MM.1S (cell line): ENCODE data around the gene DPH2.
A peak's percentile ranks its signal among the peaks of the same experiment; 100 is the strongest.

Source experiments
- DNase-seq: peaks from one replicate; pipeline ENCODE4 v3.0.0-alpha.2; 2015
- H2AFZ ChIP-seq: fragments of 300-600 bp; sonication (generic); 2 replicates; pipeline ENCODE4 v1.6.0; 2016; ENCODE audit warnings: antibody characterized with exemption, low read length
- H3F3A ChIP-seq: fragments of 300-600 bp; sonication (generic); 2 replicates; pipeline ENCODE4 v1.6.1; 2016; ENCODE audit warnings: mild to moderate bottlenecking, antibody characterized with exemption, low read length, moderate library complexity, mixed read lengths; ENCODE audit not compliant: insufficient read depth
- H3K27ac ChIP-seq: fragments of 300-600 bp; sonication (generic); 2 replicates; pipeline ENCODE4 v1.5.1; 2016; ENCODE audit warnings: mild to moderate bottlenecking, low read length
- H3K27me3 ChIP-seq: fragments of 300-600 bp; sonication (generic); replicated peaks from 2 replicates; pipeline ENCODE4 v1.6.0; 2016; ENCODE audit warnings: low read length; ENCODE audit not compliant: insufficient read depth
- H3K36me3 ChIP-seq: fragments of 300-600 bp; sonication (generic); replicated peaks from 2 replicates; pipeline ENCODE4 v1.6.1; 2016; ENCODE audit warnings: mild to moderate bottlenecking, low read length, mixed read lengths; ENCODE audit not compliant: insufficient read depth
- H3K4me1 ChIP-seq: fragments of 300-600 bp; sonication (generic); 2 replicates; pipeline ENCODE4 v1.6.1; 2016; ENCODE audit warnings: low read length, mixed read lengths
- H3K4me2 ChIP-seq: fragments of 300-600 bp; sonication (generic); 2 replicates; pipeline ENCODE4 v1.6.0; 2016; ENCODE audit warnings: low read depth, low read length
- H3K4me3 ChIP-seq: fragments of 300-600 bp; sonication (generic); 2 replicates; pipeline ENCODE4 v1.5.1; 2016; ENCODE audit warnings: low read length, mixed read lengths
- H3K79me2 ChIP-seq: fragments of 300-600 bp; sonication (generic); 2 replicates; pipeline ENCODE4 v1.6.1; 2016; ENCODE audit warnings: mixed run types, low read length, mixed read lengths
- H3K9ac ChIP-seq: fragments of 300-600 bp; sonication (generic); 2 replicates; pipeline ENCODE4 v1.6.1; 2016; ENCODE audit warnings: low read length, mixed read lengths
- H3K9me2 ChIP-seq: fragments of 300-600 bp; sonication (generic); replicated peaks from 2 replicates; pipeline ENCODE4 v1.6.1; 2016; ENCODE audit warnings: mild to moderate bottlenecking, low read length, mixed read lengths; ENCODE audit not compliant: insufficient read depth
- H3K9me3 ChIP-seq: fragments of 300-600 bp; sonication (generic); replicated peaks from 2 replicates; pipeline ENCODE4 v1.6.1; 2016; ENCODE audit warnings: mild to moderate bottlenecking, low read length, mixed read lengths; ENCODE audit not compliant: insufficient read depth
- H4K20me1 ChIP-seq: fragments of 300-600 bp; sonication (generic); 2 replicates; pipeline ENCODE4 v1.6.1; 2016; ENCODE audit warnings: mild to moderate bottlenecking, low read length, moderate library complexity, mixed read lengths; ENCODE audit not compliant: insufficient read depth
- EZH2 ChIP-seq: fragments of 300-600 bp; sonication (generic); optimal IDR thresholded peaks from 2 replicates; pipeline ENCODE3; 2017; ENCODE audit warnings: low read depth, mild to moderate bottlenecking, antibody characterized with exemption, low read length, mixed read lengths
- EZH2phosphoT487 ChIP-seq: fragments of 300-600 bp; sonication (generic); IDR thresholded peaks from 2 replicates; pipeline ENCODE4 v1.6.1; 2018; ENCODE audit warnings: antibody characterized with exemption, low read length
- TF ChIP-seq, protein P1 (sequence below): fragments of 300-600 bp; sonication (generic); IDR thresholded peaks from 2 replicates; pipeline ENCODE4 v1.5.1; 2016; ENCODE audit warnings: antibody characterized with exemption, low read length, mixed read lengths

Gene DPH2

DNA sequence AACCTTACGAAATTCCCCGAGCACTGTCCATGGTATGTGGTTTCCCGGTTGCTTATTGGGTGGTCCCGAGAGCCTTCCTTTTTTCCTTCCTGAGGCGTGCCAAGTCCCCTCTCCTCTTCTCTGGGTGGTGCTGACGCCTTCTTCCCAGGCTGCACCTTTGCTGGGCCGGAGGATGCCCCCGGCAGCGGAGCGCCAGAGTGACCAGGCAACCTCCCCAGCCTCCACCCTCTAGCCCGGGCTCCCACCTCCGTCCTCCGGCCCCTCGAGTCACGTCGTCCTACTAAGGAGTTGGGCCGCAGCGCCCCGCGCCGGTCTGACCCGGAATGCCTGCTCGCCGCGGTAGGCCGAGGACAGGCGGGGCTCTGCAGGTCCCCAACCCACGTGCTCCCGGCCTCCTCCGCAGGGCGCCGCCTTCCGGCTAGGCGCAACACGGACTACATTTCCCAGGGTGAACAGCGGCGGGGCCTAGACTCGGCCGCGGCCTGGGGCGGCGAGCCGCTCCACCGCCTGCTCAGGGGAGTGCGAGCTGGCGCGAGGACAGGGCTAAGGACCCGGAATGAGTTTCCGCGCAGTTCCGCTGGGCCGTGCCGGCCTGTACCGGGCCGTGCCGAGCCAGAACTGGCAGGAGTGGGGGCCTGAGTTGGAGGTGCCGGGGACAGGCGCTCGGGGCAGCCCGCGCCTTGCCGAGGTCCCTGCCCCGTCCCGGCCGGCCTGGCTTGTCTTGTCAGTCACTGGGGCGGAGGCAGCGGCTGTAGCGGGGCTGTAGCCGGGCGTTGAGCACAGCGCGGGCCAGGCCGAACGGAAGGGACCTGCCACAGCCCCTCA lies 23.4 kb upstream of the DPH2 start, which contains the start of gene IPO13:
Gene IPO13, plus strand, starts transcription at position 715 of the 825 bp plus-strand sequence. CDS start 651 bp downstream, outside the sequence.
- TF ChIP-seq, protein P1, sequence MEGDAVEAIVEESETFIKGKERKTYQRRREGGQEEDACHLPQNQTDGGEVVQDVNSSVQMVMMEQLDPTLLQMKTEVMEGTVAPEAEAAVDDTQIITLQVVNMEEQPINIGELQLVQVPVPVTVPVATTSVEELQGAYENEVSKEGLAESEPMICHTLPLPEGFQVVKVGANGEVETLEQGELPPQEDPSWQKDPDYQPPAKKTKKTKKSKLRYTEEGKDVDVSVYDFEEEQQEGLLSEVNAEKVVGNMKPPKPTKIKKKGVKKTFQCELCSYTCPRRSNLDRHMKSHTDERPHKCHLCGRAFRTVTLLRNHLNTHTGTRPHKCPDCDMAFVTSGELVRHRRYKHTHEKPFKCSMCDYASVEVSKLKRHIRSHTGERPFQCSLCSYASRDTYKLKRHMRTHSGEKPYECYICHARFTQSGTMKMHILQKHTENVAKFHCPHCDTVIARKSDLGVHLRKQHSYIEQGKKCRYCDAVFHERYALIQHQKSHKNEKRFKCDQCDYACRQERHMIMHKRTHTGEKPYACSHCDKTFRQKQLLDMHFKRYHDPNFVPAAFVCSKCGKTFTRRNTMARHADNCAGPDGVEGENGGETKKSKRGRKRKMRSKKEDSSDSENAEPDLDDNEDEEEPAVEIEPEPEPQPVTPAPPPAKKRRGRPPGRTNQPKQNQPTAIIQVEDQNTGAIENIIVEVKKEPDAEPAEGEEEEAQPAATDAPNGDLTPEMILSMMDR, result peak; percentile 79
- TF ChIP-seq EZH2 (no peak), EZH2phosphoT487 (no peak)
- Histone ChIP-seq H3K4me2 (peak within 1 kb of the TSS; percentile 97), H2AFZ (peak within 1 kb of the TSS; percentile 99), H3F3A (no peaks in the 10 kb centered on the region), H3K9me2 (no peaks in the 10 kb centered on the region), H3K4me3 (peak within 1 kb of the TSS; percentile 97), H3K9me3 (no peaks in the 10 kb centered on the region), H3K27ac (peak within 1 kb of the TSS; percentile 90), H3K9ac (peak within 1 kb of the TSS; percentile 99), H3K36me3 (no peaks in the 10 kb centered on the region), H4K20me1 (no peaks in the 10 kb centered on the region), H3K79me2 (peaks cover 23% of the 10 kb centered on the region), H3K27me3 (no peaks in the 10 kb centered on the region), H3K4me1 (peaks cover 11% of the 10 kb centered on the region)
- DNase-seq, result peak; percentile 97

- peak overlapping the region; percentile 97 for H3K4me3 ChIP-seq
- peaks cover 23% of the 10 kb centered on the region for H3K79me2 ChIP-seq
- peak overlapping the region; percentile 99 for H3K9ac ChIP-seq
- no peaks in the 10 kb centered on the region for H4K20me1 ChIP-seq
- H3K36me3 ChIP-seq, result no peaks in the 10 kb centered on the region
- H3K9me2 ChIP-seq, result no peaks in the 10 kb centered on the region
- H3F3A ChIP-seq, result no peaks in the 10 kb centered on the region
- H3K4me1 ChIP-seq, result peaks cover 11% of the 10 kb centered on the region
- peak overlapping the region; percentile 97 for H3K4me2 ChIP-seq
- no peak for DNase-seq
- H3K9me3 ChIP-seq, result no peaks in the 10 kb centered on the region
- H3K27me3 ChIP-seq, result no peaks in the 10 kb centered on the region
- TF ChIP-seq EZH2, result no peak
- peak overlapping the region; percentile 90; the same call in 1 of the 2 replicates for H3K27ac ChIP-seq
- H2AFZ ChIP-seq, result peak overlapping the region; percentile 99
These were observed 22.5 kb upstream of the DPH2 start for GRCh38 chr1:43947061-43947873.

DNA sequence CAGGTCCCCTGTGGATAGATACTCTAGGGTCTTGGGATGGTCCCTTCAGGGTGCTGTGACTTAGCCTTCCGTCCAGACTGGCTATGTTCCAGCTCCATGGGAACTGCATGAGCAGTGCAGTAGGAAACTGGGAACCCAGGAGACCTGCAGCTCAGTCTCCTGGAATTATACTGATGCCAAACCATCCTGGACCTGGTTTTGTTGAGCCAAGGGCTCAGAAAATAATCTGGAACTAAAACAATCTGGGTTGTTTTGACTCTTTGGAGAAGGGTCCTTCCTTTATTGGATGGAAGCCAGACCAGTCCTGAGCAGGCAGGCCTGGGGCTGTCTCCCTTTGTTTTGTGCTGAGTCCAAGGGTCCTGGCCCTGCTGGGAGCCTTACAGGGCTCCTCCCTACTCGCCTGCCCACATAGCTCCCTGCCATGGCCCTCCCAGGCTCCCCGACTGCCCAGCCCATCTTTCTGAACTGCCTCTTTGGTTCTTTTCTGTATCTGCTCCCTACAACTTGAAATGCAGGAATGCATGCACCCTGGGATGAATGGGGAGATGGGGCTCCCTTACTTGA lies 21.9 kb upstream of the DPH2 start:
- peak overlapping the region; percentile 97 for H3K4me2 ChIP-seq
- peaks cover 11% of the 10 kb centered on the region for H3K4me1 ChIP-seq
- H2AFZ ChIP-seq, result no peak overlapping the region
- TF ChIP-seq EZH2 (no peak), EZH2phosphoT487 (no peak)
- TF ChIP-seq, protein P1, result no peak
- no peaks in the 10 kb centered on the region for H3K9me3 ChIP-seq
- no peak for DNase-seq
- H4K20me1 ChIP-seq, result no peaks in the 10 kb centered on the region
- no peaks in the 10 kb centered on the region for H3F3A ChIP-seq
- H3K27me3 ChIP-seq, result no peaks in the 10 kb centered on the region
- H3K9ac ChIP-seq, result peak overlapping the region; percentile 99; the same call in 1 of the 2 replicates
- H3K9me2 ChIP-seq, result no peaks in the 10 kb centered on the region
- no peaks in the 10 kb centered on the region for H3K36me3 ChIP-seq
- peak overlapping the region; percentile 97 for H3K4me3 ChIP-seq
- H3K27ac ChIP-seq, result no peak overlapping the region
- peaks cover 23% of the 10 kb centered on the region for H3K79me2 ChIP-seq
